H9 (cell line): ENCODE data around the gene ASTN2. TPM values are rescaled to one million over a fixed set of nuclear protein-coding genes. Genes with fewer than 3 reads are reported as not detected.

Experiments
- DNase-seq: peaks from one replicate; pipeline ENCODE4 v3.0.0-alpha.2; 2017
- H2AFZ ChIP-seq: one replicate; pipeline ENCODE4 v1.6.1; 2013; ENCODE audit warnings: mild to moderate bottlenecking, low read length, control low read depth, moderate library complexity
- H2AK5ac ChIP-seq: 2 replicates; pipeline ENCODE4 v1.6.1; 2013; ENCODE audit warnings: low read length, control low read depth, mixed read lengths; ENCODE audit not compliant: insufficient read length
- H2BK120ac ChIP-seq: one replicate; pipeline ENCODE4 v1.6.1; 2013; ENCODE audit warnings: low read depth, mild to moderate bottlenecking, low read length, control low read depth, inconsistent platforms; ENCODE audit not compliant: poor library complexity, severe bottlenecking
- H2BK12ac ChIP-seq: 2 replicates; pipeline ENCODE4 v1.6.1; 2013; ENCODE audit warnings: low read length, control low read depth, mixed read lengths, low read depth; ENCODE audit not compliant: insufficient read length
- H2BK15ac ChIP-seq: 2 replicates; pipeline ENCODE4 v1.6.1; 2013; ENCODE audit warnings: low read depth, low read length, control low read depth
- H2BK20ac ChIP-seq: one replicate; pipeline ENCODE4 v1.6.1; 2013; ENCODE audit warnings: low read depth, mild to moderate bottlenecking, low read length, control low read depth, inconsistent platforms; ENCODE audit not compliant: poor library complexity, severe bottlenecking
- H2BK5ac ChIP-seq: 2 replicates; pipeline ENCODE4 v1.6.1; 2013; ENCODE audit warnings: low read length, control low read depth, mixed read lengths; ENCODE audit not compliant: insufficient read length
- H3K14ac ChIP-seq: 2 replicates; pipeline ENCODE4 v1.6.1; 2013; ENCODE audit warnings: low read length, control low read depth; ENCODE audit not compliant: insufficient read depth
- H3K18ac ChIP-seq: 2 replicates; pipeline ENCODE4 v1.6.1; 2013; ENCODE audit warnings: low read depth, mild to moderate bottlenecking, mixed read lengths, low read length, control low read depth; ENCODE audit not compliant: insufficient read length
- H3K23ac ChIP-seq: 2 replicates; pipeline ENCODE4 v1.6.1; 2013; ENCODE audit warnings: low read length, control low read depth, mixed read lengths, low read depth; ENCODE audit not compliant: insufficient read length
- H3K23me2 ChIP-seq: 2 replicates; pipeline ENCODE4 v1.6.1; 2013; ENCODE audit warnings: low read depth, mild to moderate bottlenecking, mixed read lengths, low read length, control low read depth; ENCODE audit not compliant: insufficient read length, poor library complexity, severe bottlenecking
- H3K27ac ChIP-seq: 2 replicates; pipeline ENCODE4 v1.5.1; 2013; ENCODE audit warnings: low read length, control low read depth, mixed read lengths, low read depth; ENCODE audit not compliant: insufficient read length
- H3K27me3 ChIP-seq: 2 replicates; pipeline ENCODE4 v1.6.1; 2013; ENCODE audit warnings: low read length, control low read depth, inconsistent platforms; ENCODE audit not compliant: insufficient read depth
- H3K4ac ChIP-seq: 2 replicates; pipeline ENCODE4 v1.6.1; 2013; ENCODE audit warnings: low read depth, mild to moderate bottlenecking, control low read depth, inconsistent platforms, low read length, moderate library complexity
- H3K4me1 ChIP-seq: 2 replicates; pipeline ENCODE4 v1.6.1; 2013; ENCODE audit warnings: low read length, control low read depth, inconsistent platforms; ENCODE audit not compliant: insufficient read depth
- H3K4me2 ChIP-seq: 2 replicates; pipeline ENCODE4 v1.6.1; 2013; ENCODE audit warnings: low read length, control low read depth, mixed read lengths; ENCODE audit not compliant: insufficient read length, insufficient read depth
- H3K56ac ChIP-seq: 2 replicates; pipeline ENCODE4 v1.6.1; 2013; ENCODE audit warnings: low read depth, mild to moderate bottlenecking, mixed read lengths, low read length, control low read depth; ENCODE audit not compliant: insufficient read length
- H3K79me1 ChIP-seq: 2 replicates; pipeline ENCODE4 v1.6.1; 2013; ENCODE audit warnings: low read depth, mild to moderate bottlenecking, moderate library complexity, low read length, control low read depth, inconsistent platforms; ENCODE audit not compliant: insufficient read depth, poor library complexity, severe bottlenecking
- H3K79me2 ChIP-seq: 2 replicates; pipeline ENCODE4 v1.6.1; 2013; ENCODE audit warnings: low read length, control low read depth, inconsistent platforms; ENCODE audit not compliant: insufficient read depth
- H3K9ac ChIP-seq: 2 replicates; pipeline ENCODE4 v1.6.1; 2013; ENCODE audit warnings: low read length, control low read depth, mixed read lengths; ENCODE audit not compliant: insufficient read length; ENCODE audit errors: extremely low read depth
- H3K9me3 ChIP-seq: one replicate; pipeline ENCODE4 v1.6.1; 2013; ENCODE audit warnings: low read depth, low read length, inconsistent platforms; ENCODE audit not compliant: control insufficient read depth
- H3T11ph ChIP-seq: one replicate; pipeline ENCODE4 v1.6.1; 2013; ENCODE audit warnings: mild to moderate bottlenecking, low read length, control low read depth, inconsistent platforms
- H4K20me1 ChIP-seq: one replicate; pipeline ENCODE4 v1.6.1; 2013; ENCODE audit not compliant: control insufficient read depth, insufficient read length, insufficient read depth
- H4K5ac ChIP-seq: 2 replicates; pipeline ENCODE4 v1.6.1; 2013; ENCODE audit warnings: low read depth, mild to moderate bottlenecking, mixed read lengths, low read length, control low read depth; ENCODE audit not compliant: insufficient read length
- H4K8ac ChIP-seq: replicated peaks from 2 replicates; pipeline ENCODE4 v1.6.1; 2013; ENCODE audit warnings: low read length, control low read depth, mixed read lengths, low read depth; ENCODE audit not compliant: insufficient read length
- H4K91ac ChIP-seq: 2 replicates; pipeline ENCODE4 v1.6.1; 2013; ENCODE audit warnings: low read depth, mild to moderate bottlenecking, moderate library complexity, mixed read lengths, low read length, control low read depth; ENCODE audit not compliant: insufficient read length
- H3K27ac Mint-ChIP-seq, 3 experiments: 2 replicates in 2 of 3; 3 replicates in 1 of 3; pipeline ENCODE4 v1.8.0; 2020 to 2021; ENCODE audit warnings: mixed read lengths in 3 of 3, mild to moderate bottlenecking in 1 of 3, moderate library complexity in 1 of 3
- H3K27me3 Mint-ChIP-seq: 2 replicates; pipeline ENCODE4 v1.8.0; 2021; ENCODE audit warnings: low read depth, mild to moderate bottlenecking, moderate library complexity, mixed read lengths
- H3K36me3 Mint-ChIP-seq, 3 experiments: 2 replicates in 2 of 3; 3 replicates in 1 of 3; pipeline ENCODE4 v1.8.0; 2020 to 2021; ENCODE audit warnings: low read depth in 3 of 3, mixed read lengths in 3 of 3; ENCODE audit not compliant: insufficient read depth in 1 of 3
- H3K4me1 Mint-ChIP-seq, 2 experiments: 2 replicates each; pipeline ENCODE4 v1.8.0; 2020; ENCODE audit warnings: mixed read lengths in 2 of 2
- H3K4me3 Mint-ChIP-seq, 2 experiments: 2 replicates in 1 of 2; 3 replicates in 1 of 2; pipeline ENCODE4 v1.8.0; 2020 to 2021; ENCODE audit warnings: mild to moderate bottlenecking in 2 of 2, mixed read lengths in 2 of 2, moderate library complexity in 1 of 2
- H3K9me3 Mint-ChIP-seq, 2 experiments: 2 replicates in 1 of 2; 3 replicates in 1 of 2; pipeline ENCODE4 v1.8.0; 2020; ENCODE audit warnings: mild to moderate bottlenecking in 2 of 2, mixed read lengths in 2 of 2, moderate library complexity in 1 of 2
- CTCF ChIP-seq: fragments of 200-600 bp; sonication (generic); conservative IDR thresholded peaks from 3 replicates; pipeline ENCODE4 v1.8.0; 2021; ENCODE audit warnings: antibody characterized with exemption, mild to moderate bottlenecking
- whole genome bisulfite sequencing: extraction: QIAGEN DNeasy Blood & Tissue Kit; methylation state at CpG from one replicate; pipeline ENCODE4 v1.1.7; 2013; ENCODE audit warnings: missing lambda C conversion rate, low lambda C conversion rate, mixed read lengths; ENCODE audit not compliant: insufficient read length; ENCODE audit errors: extremely low coverage; 5-methylcytosine and 5-hydroxymethylcytosine counted together
- total RNA-seq: library from RNA; stranded (reverse); gene quantifications from 2 replicates; pipeline ENCODE4 v1.2.1, GENCODE V29; 2021

ASTN2 gene
- total RNA-seq, 1 experiment from 2014 or later: 9.7 TPM

DNA sequence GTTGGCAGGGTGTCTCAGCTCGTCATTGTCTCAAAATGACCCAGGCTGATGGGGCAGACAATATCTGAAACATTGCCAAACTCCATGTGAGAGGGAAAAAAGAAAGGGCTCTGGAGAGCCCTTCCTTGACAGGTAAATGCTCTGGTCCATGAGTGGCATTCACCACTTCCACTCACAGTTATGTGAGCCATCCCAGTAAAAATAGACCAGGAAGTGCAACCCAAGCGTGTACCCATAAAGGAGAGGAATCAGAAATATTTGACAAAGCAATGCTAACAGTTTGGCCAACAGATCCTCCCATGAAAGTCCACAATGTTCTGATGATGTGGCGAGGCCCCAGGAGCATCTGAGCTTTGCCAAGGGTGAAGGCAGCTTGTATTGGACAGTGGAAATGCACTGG lies 49.4 kb downstream of the ASTN2 start:
- H3K27ac ChIP-seq: no peak overlapping the region

More for the DNA sequence above, 49.4 kb downstream of the ASTN2 start:
- Histone ChIP-seq H3K27me3 (no peaks in the 10 kb centered on the region), H2BK15ac (no peak overlapping the region), H3K56ac (no peak overlapping the region), H3K23ac (no peak overlapping the region), H3K9ac (no peak overlapping the region), H3K4me2 (no peak overlapping the region), H2BK5ac (no peak overlapping the region), H4K20me1 (no peaks in the 10 kb centered on the region), H4K8ac (no peak overlapping the region), H3K4ac (no peak overlapping the region), H3K4me1 (no peaks in the 10 kb centered on the region), H3K79me2 (no peaks in the 10 kb centered on the region), H2BK120ac (no peak overlapping the region), H3K23me2 (no peaks in the 10 kb centered on the region), H3T11ph (no peak overlapping the region), H3K79me1 (no peaks in the 10 kb centered on the region), H4K91ac (no peak overlapping the region), H2AK5ac (no peak overlapping the region), H4K5ac (no peak overlapping the region), H2BK20ac (no peak overlapping the region), H2BK12ac (no peak overlapping the region), H3K14ac (no peak overlapping the region), H2AFZ (no peak overlapping the region), H3K18ac (no peak overlapping the region), H3K9me3 (no peaks in the 10 kb centered on the region)
- no peaks in the 10 kb centered on the region for H3K9me3 Mint-ChIP-seq
- H3K4me3 Mint-ChIP-seq: no peak overlapping the region
- no peaks in the 10 kb centered on the region for H3K27me3 Mint-ChIP-seq
- peaks cover 17 to 45% of the 10 kb centered on the region in 2 experiments for H3K4me1 Mint-ChIP-seq
- no peak for DNase-seq
- peaks cover 0 to 2% (median 0%) of the 10 kb centered on the region in 3 experiments; a peak in 1 of 7 replicates for H3K36me3 Mint-ChIP-seq
- no peak overlapping the region for H3K27ac Mint-ChIP-seq
- no peak for TF ChIP-seq CTCF
- WGBS: no CpG with 5 or more reads among the region's 3 CpGs
